Trophoblast cell (in vitro differentiated cells and primary cell): Measurements from ENCODE around the gene SLC6A18.

Experiments
- DNase-seq, 2 donors: peaks; one replicate each; pipeline ENCODE4 v3.0.0-alpha.2; 2016
- H2AFZ ChIP-seq: 2 replicates; pipeline ENCODE4 v1.6.1; 2013; ENCODE audit warnings: low read length, moderate library complexity, mild to moderate bottlenecking; ENCODE audit not compliant: insufficient read depth, poor library complexity
- H2AK5ac ChIP-seq: 2 replicates; pipeline ENCODE4 v1.6.1; 2013; ENCODE audit warnings: mild to moderate bottlenecking, low read length
- H2BK120ac ChIP-seq: 2 replicates; pipeline ENCODE4 v1.6.1; 2013; ENCODE audit warnings: low read length, mild to moderate bottlenecking, moderate library complexity; ENCODE audit not compliant: insufficient read depth, poor library complexity
- H2BK12ac ChIP-seq: 2 replicates; pipeline ENCODE4 v1.6.1; 2013; ENCODE audit warnings: mild to moderate bottlenecking, low read length, moderate library complexity
- H2BK5ac ChIP-seq: 2 replicates; pipeline ENCODE4 v1.6.1; 2013; ENCODE audit warnings: low read length, low read depth, moderate library complexity, mild to moderate bottlenecking; ENCODE audit not compliant: poor library complexity
- H3K14ac ChIP-seq: 2 replicates; pipeline ENCODE4 v1.6.1; 2013; ENCODE audit warnings: mild to moderate bottlenecking, low read length
- H3K18ac ChIP-seq: 2 replicates; pipeline ENCODE4 v1.6.1; 2013; ENCODE audit warnings: mild to moderate bottlenecking, low read length
- H3K23ac ChIP-seq: 2 replicates; pipeline ENCODE4 v1.6.1; 2013; ENCODE audit warnings: low read length
- H3K27ac ChIP-seq: 2 replicates; pipeline ENCODE4 v1.5.1; 2013; ENCODE audit warnings: low read depth, mild to moderate bottlenecking, inconsistent platforms, low read length, moderate library complexity
- H3K27me3 ChIP-seq: 2 replicates; pipeline ENCODE4 v1.6.1; 2013; ENCODE audit warnings: inconsistent platforms, mild to moderate bottlenecking, low read length, moderate library complexity; ENCODE audit not compliant: insufficient read depth
- H3K36me3 ChIP-seq, 2 experiments: 1 replicate in 1 of 2; 2 replicates in 1 of 2; pipeline ENCODE4 v1.6.1; 2013; ENCODE audit warnings: low read length in 2 of 2, mild to moderate bottlenecking in 2 of 2, moderate library complexity in 1 of 2; ENCODE audit not compliant: insufficient read depth in 2 of 2, control insufficient read depth in 1 of 2
- H3K4ac ChIP-seq: 2 replicates; pipeline ENCODE4 v1.6.1; 2013; ENCODE audit warnings: low read depth, mild to moderate bottlenecking, low read length, moderate library complexity
- H3K4me1 ChIP-seq, 2 experiments: 1 replicate in 1 of 2; 2 replicates in 1 of 2; pipeline ENCODE4 v1.6.1; 2013; ENCODE audit warnings: low read length in 2 of 2, mild to moderate bottlenecking in 2 of 2, moderate library complexity in 1 of 2; ENCODE audit not compliant: insufficient read depth in 2 of 2, control insufficient read depth in 1 of 2
- H3K4me2 ChIP-seq: 2 replicates; pipeline ENCODE4 v1.6.1; 2013; ENCODE audit warnings: inconsistent platforms, mild to moderate bottlenecking, low read length, moderate library complexity
- H3K4me3 ChIP-seq: 2 replicates; pipeline ENCODE4 v1.5.1; 2013; ENCODE audit warnings: mild to moderate bottlenecking, low read depth, low read length, inconsistent platforms
- H3K79me1 ChIP-seq: one replicate; pipeline ENCODE4 v1.6.1; 2013; ENCODE audit warnings: low read length
- H3K79me2 ChIP-seq: 2 replicates; pipeline ENCODE4 v1.6.1; 2013; ENCODE audit warnings: low read length, mild to moderate bottlenecking; ENCODE audit not compliant: control insufficient read depth, insufficient read depth, poor library complexity
- H3K9ac ChIP-seq: 2 replicates; pipeline ENCODE4 v1.6.1; 2013; ENCODE audit warnings: mild to moderate bottlenecking, low read length
- H3K9me3 ChIP-seq: 2 replicates; pipeline ENCODE4 v1.6.1; 2013; ENCODE audit warnings: low read depth, mild to moderate bottlenecking, control low read depth, inconsistent platforms, low read length; ENCODE audit not compliant: insufficient read depth
- H4K12ac ChIP-seq: 2 replicates; pipeline ENCODE4 v1.6.1; 2013; ENCODE audit warnings: low read depth, mild to moderate bottlenecking, low read length, moderate library complexity
- H4K8ac ChIP-seq: 2 replicates; pipeline ENCODE4 v1.6.1; 2013; ENCODE audit warnings: low read depth, mild to moderate bottlenecking, low read length, moderate library complexity
- H4K91ac ChIP-seq: one replicate; pipeline ENCODE4 v1.6.1; 2013; ENCODE audit warnings: low read depth, mild to moderate bottlenecking, low read length, moderate library complexity
- WGBS: extraction: QIAGEN DNeasy Blood & Tissue Kit; methylation state at CpG from one replicate; pipeline ENCODE4 v1.1.7; 2013; ENCODE audit warnings: missing lambda C conversion rate; ENCODE audit not compliant: insufficient read length, insufficient coverage; ENCODE audit errors: extremely low coverage; 5-methylcytosine and 5-hydroxymethylcytosine counted together

The SLC6A18 gene

GRCh38 chr5:1294835-1295649, 69.9 kb downstream of the SLC6A18 start, which contains the start of gene TERT:
TERT (minus strand) TSS chr5:1295068; CDS start chr5:1294989, 79 bp downstream.
- Histone ChIP-seq H3K4ac (no peak within 1 kb of the TSS), H2BK5ac (no peak within 1 kb of the TSS), H2AFZ (peak within 1 kb of the TSS; percentile 15)

DNA sequence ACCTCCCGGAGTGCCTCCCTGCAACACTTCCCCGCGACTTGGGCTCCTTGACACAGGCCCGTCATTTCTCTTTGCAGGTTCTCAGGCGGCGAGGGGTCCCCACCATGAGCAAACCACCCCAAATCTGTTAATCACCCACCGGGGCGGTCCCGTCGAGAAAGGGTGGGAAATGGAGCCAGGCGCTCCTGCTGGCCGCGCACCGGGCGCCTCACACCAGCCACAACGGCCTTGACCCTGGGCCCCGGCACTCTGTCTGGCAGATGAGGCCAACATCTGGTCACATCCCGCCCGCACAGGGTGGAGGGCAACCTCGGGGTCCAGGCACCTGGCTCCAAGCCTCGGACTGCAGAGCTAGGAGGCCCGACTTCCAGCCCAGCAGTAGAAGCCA, 70.5 kb downstream of the SLC6A18 start:
- Histone ChIP-seq H3K14ac (no peak overlapping the region), H3K18ac (no peak overlapping the region), H3K79me2 (no peaks in the 10 kb centered on the region), H2BK120ac (no peak overlapping the region), H2AFZ (no peak overlapping the region), H2AK5ac (no peak overlapping the region), H3K4ac (no peak overlapping the region), H4K91ac (no peak overlapping the region), H3K4me1 (peaks cover 8 to 12% of the 10 kb centered on the region in 2 experiments), H3K36me3 (no peaks in the 10 kb centered on the region), H3K79me1 (no peaks in the 10 kb centered on the region), H3K9ac (no peak overlapping the region), H4K8ac (no peak overlapping the region), H2BK12ac (no peak overlapping the region), H4K12ac (no peak overlapping the region), H3K9me3 (peaks cover 7% of the 10 kb centered on the region), H3K4me3 (peak overlapping the region; percentile 44), H3K27ac (no peak overlapping the region), H3K23ac (no peak overlapping the region), H3K4me2 (peak overlapping the region; percentile 68), H3K27me3 (peaks cover 21% of the 10 kb centered on the region), H2BK5ac (no peak overlapping the region)
- no peak for DNase-seq
- WGBS = no CpG with 5 or more reads among the region's 22 CpGs

More at GRCh38 chr5:1294835-1295649, 69.9 kb downstream of the SLC6A18 start, which contains the start of gene TERT:
- Histone ChIP-seq H3K23ac (no peak within 1 kb of the TSS), H3K9me3 (peaks cover 7% of the 10 kb centered on the region), H3K27me3 (peaks cover 21% of the 10 kb centered on the region), H2BK12ac (no peak within 1 kb of the TSS), H3K27ac (no peak within 1 kb of the TSS), H3K79me1 (no peaks in the 10 kb centered on the region), H3K14ac (no peak within 1 kb of the TSS), H2BK120ac (no peak within 1 kb of the TSS), H2AK5ac (no peak within 1 kb of the TSS), H3K79me2 (no peaks in the 10 kb centered on the region), H4K8ac (no peak within 1 kb of the TSS), H3K18ac (no peak within 1 kb of the TSS), H3K36me3 (no peaks in the 10 kb centered on the region), H3K9ac (no peak within 1 kb of the TSS), H3K4me2 (peak within 1 kb of the TSS; percentile 68), H4K12ac (no peak within 1 kb of the TSS), H3K4me1 (peaks cover 8 to 12% of the 10 kb centered on the region in 2 experiments), H3K4me3 (peak within 1 kb of the TSS; percentile 61), H4K91ac (no peak within 1 kb of the TSS)
- no CpG with 5 or more reads among the region's 102 CpGs for WGBS
- no peak for DNase-seq
